Inflammatory macrophage treated with lipopolysaccharide for 1 hour (primary cell): ENCODE results near the gene TRHDE.
"Not testable (repeated sequence)": the region's sequence is repeated elsewhere in the genome, so short reads cannot be mapped to it uniquely, and the experiment has no call there.

Experiments
- DNase-seq, 2 donors: peaks; one replicate each; pipeline ENCODE4 v3.0.0-alpha.2; 2020 to 2022

Gene TRHDE

DNA sequence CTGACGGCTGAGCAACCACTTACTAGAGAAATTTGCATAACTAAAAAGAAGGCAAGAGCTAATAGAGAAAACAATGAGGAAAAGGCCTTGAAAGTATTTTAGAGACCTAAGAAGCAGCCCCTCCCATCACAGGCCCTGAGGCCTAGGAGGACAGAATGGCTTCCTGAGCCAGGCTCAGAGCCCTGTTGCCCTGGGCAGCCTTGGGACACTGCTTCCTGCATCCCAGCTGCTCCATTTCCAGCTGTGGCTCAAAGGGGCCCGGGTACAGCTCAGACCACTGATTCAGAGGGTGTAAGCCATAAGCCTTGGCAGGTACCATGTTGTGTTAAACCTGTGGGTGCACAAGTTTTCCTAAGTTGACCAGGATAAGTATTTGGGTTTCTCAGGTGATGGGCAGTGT lies 181.4 kb downstream of the TRHDE start:
- no peak for DNase-seq

DNA sequence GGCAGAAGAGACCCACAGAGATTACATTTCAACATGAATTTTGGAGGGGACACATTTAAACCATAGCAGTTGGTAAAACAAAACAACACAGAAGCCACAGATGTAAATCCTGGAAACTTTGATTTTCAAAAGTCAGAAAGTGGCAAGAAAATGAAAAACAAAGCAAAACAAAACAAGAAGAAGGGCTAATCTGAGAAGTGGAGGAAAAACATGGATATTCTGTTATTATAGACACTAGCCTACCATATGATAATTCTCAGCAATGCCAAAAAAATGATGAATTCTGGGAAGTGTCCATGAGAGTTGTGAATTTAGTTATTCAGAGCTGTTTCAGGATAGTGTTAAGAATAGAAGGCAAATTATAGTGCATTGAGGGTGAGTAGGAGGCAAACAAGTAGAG lies 192.3 kb downstream of the TRHDE start:
- DNase-seq = no peak

DNA sequence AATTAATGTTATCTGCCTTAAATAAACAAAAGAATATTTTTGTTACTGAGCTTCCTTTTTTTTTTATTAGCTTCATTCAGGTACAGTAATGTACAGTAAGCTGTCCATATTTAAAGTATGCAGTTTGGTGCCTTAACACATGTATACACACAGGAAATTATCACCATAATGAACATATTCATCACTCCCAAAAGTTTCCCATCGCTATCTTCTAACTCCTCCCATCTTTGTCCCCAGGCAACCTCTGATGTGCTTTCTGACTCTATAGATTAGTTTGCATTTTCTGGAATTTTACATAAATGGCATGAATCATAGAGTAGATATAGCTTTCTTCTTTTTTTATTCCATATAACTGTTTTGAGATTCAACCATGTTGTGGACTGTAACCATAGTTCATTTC lies 193.0 kb downstream of the TRHDE start:
- no peak for DNase-seq

DNA sequence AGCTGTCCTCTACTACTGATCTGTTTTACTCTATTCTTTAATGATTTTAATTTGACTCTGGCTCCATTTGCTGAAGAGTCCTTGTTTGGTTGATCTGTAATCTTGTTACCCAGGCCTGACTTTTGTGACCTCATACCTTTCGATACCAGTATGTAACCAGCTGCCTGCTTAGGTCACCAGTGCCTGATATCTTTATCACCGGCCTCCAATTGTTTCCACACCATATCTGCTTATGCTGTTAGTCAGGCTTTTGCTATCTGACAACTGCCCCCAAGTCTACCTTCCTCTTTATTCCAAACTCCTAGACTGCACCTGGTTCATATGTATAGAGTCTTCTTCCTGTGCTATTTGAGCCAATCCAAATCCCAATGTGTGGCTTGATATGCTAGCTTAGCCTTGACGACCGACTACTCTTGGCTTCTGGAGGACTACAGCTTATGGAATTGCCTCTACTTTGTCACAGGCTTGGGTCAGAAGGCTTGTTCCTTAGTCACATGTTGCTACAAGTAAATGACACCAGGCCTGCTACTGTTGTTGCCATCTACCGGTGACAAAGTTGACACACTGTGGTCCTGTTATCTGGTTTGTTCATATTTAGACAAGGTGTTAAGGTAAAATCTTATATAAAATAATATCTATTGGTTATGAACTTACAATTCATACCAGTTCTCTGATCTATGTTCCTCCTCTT lies 193.9 kb downstream of the TRHDE start:
- no peak for DNase-seq

DNA sequence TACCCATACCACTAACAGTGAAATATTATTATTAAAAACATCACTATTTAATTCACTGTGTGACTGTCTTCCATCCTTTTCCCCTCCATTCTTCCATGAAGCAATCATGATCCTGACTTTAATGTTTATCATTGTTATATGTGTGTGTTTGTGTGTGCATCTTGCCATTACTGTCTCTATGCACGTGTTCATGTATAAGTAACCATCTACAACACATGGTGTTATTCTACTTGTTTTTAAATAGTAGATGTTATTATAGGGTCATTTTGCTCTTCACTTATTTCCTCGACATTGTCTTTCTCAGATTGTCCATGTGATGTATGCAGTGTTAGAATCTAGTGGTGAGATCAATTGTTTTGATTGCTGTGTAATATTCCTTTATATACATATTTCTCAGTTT lies 195.8 kb downstream of the TRHDE start:
- no peak for DNase-seq

DNA sequence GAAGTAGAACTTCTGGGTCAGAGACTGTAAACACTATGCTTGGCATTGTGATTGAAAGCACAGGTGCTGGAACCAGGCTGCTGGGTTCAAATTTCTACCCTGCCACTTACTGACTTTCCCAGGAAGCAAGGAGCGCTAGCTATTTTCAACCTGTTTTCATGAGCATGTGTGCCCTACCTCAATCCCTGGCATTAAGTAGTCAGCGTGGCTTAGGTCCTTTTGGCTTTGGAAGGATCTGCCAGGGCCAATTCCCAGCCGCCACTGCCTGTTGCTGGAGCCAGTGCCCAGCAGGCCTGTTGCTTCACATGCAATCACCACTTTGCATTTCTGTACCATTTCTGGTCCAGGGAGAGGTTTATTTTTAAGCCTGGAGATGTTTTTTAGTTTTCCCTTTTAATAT lies 196.3 kb downstream of the TRHDE start:
- no peak for DNase-seq

DNA sequence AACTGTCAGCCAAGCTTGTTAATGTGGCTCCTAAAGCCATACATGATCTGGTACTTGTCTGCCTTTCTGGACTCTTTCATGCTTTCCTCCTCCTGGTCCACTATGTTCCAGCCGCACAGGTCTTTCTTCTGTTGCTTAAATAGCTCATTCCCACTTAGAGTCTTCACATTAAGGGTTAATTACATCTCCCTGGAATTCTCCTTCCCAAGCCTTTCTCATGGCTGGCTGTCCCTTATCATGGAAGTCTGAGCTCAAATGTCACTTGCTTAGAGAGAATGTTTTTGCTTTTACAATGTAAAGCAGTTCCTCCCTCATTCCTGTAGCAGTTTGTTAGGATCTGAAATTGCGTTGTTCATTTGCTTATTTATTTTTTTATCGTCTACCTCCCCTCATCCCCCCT lies 199.6 kb downstream of the TRHDE start:
- DNase-seq = no peak

DNA sequence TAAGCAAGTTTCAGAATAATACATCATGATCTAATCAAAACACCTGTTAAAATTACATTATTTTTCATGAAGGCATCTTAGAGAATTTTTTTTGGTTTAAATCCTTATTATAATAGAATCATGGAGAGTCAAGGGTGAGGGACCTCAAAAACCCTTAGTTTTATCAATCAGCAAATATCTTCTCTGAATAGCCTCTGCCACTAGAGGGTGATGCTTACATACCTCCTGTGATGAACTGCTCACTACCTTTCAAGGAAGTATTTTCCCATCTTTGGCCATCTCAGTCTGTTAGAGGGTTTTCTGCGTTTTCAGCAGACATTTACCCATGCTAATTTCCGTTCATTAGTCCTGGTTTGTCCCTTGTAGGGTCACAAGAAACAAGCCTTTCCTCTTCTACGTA lies 200.2 kb downstream of the TRHDE start:
- DNase-seq = no peak

DNA sequence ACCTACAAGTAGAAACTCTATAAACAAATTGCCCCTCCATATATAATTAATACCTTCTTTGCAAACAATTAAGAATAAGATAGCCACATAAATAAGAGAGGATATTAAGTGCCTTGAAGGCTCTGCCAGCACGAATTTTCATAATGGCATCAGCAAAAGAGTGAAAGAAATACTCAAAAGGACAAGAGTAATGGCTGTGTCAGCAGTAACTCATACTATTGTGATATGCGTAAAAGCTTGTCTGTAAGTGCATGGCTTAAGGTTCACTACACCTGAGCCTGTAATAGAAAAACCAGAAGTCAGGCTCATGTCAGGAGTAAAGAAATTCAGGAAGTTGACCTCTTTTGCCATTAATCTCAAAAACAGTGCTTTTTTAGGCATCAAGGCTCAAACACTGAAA lies 204.1 kb downstream of the TRHDE start:
- no peak for DNase-seq

DNA sequence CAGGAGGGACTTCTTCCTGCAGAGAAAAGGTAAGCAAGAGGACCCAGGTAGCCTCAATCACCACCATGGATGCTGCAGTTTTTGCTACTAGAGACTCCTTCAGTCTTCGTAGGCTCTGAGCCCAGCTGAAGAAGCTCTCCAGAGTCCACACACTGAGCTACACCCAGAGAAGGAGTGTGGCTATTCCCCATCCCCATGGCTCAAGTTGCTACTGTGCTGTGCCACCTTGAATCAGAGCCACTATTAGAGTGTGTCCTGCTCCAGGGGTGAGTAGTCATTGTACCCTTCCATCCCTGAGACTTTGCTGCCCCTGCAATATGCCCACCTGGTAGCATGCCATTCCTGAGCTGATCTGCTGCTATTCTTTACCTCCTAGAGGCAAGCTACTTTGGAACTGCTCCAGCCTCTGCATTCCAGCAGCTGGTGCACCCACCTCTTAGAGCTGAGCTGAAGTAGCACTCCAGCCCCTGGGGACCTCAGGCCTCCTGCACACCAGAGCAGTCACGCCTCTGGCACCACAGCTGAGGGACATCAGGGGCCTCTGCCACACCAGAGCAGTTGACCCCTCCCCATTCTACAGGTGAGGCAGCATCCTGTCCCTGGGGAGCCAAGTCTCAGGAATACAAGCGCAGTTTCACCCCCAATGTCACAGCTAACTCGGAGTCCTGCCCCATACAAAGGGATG lies 213.0 kb downstream of the TRHDE start:
- DNase-seq = no peak

DNA sequence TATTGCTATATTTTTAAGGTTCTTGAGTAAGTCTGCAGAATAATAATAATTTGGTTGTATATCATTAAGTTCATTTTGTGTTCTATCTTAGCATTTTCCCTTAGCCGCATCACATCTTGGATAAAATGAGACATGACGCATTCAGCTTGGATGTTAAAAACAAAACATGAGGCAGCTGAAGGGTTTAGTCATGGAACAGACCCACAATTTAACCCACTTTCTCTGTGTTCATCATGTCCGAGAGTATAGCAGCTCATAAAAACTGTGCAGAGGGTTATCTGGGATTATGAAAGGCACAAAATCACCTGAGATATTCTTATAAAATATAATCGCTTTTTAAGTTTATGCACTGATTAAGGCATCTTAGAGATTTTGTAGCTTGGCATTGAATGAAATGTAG lies 219.3 kb downstream of the TRHDE start:
- no peak for DNase-seq

DNA sequence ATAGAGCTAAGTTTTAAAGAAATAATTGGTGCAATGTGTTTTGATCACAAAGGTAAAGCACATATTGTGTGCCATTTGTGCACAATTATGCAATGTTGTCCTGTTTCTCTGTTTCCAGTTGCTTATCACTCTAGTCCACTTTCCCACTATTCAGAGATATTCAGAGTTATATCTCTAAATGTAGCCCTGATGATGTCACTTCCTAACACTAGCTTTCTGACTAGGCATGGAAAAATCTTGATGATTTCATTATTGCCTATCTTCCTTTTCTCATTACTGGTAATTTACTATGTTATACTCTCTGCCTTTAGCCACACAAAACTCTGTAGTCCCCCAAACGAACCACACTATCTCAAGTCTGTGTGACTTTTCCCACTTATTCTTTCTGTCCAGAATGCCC lies 221.2 kb downstream of the TRHDE start:
- no peak for DNase-seq

DNA sequence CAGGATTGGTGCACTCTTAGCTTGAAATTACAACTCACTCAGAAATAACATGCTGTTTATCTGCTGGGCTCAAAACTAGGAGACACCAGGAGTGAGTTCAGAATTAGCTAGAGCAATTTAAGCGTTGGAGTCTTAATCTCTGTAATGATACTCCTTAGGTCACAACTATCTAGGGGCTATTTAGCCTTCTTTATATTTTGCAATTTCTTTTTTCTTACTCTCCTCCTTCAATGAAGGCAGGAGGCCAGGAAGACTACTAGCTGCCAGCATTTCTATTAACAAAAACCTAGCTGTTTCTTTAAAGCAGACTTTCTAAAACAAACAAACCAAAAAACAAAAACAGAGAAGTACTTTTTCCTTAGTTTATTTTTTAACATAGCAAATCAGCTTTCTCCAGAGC lies 226.2 kb downstream of the TRHDE start:
- no peak for DNase-seq

DNA sequence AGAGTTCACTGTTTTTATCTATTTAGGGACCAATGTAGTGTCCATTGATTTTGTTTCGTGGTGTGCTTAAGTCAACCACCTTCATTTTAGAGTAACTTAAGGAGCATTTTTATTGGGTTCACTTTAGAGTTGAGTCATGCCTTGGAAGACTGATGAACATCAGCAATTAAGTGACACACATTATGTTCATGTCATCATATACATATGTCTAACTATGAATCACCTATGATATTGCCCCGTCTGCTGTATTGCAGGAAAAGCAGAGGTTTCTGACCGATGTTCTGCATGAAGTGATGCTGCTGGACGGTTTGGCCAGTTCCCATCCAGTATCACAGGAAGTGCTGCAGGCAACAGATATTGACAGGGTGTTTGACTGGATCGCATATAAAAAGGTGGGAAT lies 227.1 kb downstream of the TRHDE start:
- DNase-seq = no peak

DNA sequence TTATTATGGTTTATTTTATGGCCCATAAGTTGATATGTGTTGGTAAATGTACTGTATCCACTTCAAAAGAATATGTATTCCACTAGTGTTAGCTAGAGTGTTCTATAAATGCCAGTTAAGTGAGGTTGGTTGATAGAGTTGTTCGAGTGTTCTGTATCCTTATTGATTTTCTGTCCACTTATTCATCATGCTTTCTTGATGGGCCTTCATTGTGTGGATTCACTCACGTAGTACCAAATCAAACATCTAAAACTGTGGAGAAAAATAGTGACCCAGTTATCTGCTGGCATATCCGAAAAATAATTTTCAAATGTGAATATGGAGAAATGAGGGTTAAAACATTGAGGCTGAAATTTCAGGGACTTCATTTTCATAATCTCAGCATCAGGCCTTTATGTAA lies 230.4 kb downstream of the TRHDE start:
- DNase-seq = no peak

DNA sequence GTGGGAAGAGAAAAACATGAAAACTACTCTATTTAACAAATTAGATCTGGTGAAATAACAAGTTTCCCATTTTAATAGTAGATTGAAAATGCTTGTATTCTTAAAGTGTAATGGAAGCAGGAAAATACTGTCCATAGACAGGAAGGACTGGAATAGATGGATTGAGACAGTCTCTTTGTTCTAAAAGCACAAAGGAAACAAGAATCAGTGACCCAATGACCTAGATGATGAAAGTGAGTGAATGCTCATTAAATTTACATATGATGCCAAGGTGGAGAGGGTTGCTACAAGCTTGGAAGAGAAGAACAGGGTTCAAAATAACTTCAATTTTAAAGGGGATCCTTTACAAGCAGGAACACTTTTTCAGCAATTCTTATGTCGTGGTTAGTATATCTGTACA lies 233.1 kb downstream of the TRHDE start:
- no peak for DNase-seq

DNA sequence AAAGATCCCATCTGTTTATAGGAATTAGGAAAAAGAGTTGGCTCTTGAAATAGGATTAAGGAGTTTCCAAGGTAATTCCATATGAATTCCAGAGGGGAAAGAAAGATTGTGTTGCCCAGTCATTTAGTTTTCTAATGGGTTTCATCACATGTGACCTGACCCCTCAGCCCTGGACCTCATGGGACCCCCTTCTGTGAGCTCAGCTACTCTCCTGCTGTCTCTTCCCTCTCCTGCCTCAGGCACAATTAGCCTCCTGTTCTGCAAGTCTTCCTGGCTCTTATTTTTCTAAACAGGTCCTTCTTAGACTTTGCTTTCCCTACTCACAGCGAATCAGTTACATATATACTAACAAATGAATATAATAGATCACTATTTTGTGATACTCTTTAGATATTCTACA lies 237.7 kb downstream of the TRHDE start:
- no peak for DNase-seq

DNA sequence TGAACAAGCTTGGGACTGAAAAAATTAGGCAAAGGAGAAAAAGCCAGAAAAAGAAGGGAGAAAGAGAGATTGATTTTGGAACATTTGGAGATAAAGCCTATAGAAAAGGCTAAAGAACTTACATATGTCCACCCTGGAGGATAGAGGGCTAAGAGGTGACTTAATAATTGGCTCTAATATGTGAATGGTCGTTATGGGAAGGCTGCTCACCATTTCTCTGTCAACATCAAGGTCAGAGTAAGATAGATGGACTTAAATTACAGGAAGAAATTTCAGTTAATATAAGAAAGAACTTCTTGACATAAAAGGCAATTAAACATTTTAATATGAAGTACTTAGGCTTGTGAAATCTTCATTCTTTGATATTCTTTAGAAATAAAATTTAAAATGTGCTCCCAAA lies 238.6 kb downstream of the TRHDE start:
- DNase-seq = no peak

DNA sequence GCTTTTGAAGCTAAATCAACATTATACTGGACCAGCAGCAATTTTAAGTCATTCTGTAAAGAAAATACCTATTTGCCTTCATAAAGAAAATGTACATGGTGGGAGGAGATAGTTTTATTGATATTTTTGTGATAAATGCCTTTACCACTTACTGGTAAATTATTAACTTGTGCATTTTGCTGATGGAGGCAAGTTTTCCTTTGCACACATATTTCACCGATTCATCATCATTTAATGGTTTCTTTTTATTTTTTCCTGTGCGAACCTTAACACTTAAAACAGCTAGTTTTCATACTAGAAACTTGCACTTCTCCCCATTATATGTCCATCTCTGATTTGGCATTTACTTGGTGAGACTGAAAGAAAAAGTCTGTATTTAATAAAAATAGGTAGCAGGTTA lies 239.3 kb downstream of the TRHDE start:
- DNase-seq = no peak

DNA sequence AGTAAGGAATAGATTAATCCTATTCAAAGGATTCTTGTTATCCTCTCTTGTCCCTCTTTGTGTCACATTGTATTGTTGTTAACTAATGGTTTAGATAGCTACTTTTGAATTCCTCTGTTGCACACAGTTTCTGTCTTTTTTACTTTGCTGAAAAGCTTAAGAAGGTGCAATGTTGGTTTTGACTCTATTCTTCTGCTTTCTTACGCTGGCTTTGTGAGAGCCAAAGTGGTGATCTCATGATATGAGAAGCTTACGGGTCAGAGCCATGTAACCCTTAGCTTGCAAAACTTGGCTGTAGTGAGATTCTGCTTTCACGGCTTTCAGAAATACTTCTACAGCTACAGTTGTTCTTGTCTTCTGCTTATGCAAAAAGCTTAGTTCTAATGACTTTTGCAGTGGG lies 239.7 kb downstream of the TRHDE start:
- no peak for DNase-seq

DNA sequence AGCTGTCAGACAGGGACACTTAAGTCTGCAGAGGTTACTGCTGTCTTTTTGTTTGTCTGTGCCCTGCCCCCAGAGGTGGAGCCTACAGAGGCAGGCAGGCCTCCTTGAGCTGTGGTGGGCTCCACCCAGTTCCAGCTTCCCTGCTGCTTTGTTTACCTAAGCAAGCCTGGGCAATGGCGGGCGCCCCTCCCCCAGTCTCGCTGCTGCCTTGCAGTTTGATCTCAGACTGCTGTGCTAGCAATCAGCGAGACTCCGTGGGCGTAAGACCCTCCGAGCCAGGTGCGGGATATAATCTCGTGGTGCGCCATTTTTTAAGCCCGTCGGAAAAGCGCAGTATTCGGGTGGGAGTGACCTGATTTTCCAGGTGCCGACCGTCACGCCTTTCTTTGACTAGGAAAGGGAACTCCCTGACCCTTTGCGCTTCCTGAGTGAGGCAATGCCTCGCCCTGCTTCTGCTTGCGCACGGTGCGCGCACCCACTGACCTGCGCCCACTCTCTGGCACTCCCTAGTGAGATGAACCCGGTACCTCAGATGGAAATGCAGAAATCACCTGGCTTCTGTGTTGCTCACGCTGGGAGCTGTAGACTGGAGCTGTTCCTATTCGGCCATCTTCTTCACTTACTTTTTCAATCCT lies 248.0 kb downstream of the TRHDE start:
- not testable (repeated sequence) for DNase-seq

DNA sequence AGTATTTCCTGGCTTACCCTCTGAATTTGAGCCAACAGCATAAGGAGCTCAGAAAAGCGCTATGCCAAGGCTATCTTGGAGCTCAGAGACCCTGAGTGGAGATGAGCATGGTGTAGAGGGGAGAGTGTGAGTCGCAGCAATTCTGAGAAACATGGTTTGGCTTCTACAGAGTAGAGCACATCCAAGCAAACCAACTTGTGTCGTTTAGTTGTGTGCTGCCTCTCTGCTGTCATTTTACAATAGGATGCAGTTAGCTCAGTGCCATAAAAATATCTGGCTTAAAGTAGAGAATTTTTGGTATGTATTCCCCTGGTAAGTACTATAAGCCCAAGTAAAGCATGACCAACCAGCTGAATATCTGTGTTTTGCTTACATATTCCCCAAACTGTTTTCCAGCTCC lies 249.2 kb downstream of the TRHDE start:
- no peak for DNase-seq

DNA sequence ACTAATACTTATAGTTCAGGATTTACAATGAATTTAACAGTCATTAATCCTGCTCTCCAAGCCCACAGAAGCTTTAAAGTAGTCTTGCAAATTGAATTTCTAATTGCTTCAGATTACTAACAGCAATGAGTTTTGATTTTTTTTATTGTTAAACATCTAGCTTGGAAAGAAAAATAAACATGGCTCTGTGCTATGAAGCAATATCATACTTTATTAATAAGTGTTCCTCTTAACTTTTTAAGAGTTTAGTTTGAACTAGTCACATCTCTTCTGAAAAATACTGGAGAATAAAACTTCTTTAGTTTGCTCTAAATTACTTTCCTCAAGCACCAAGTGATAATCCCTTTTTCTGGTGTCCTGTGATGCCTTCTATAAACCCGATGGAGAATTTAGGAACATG lies 250.2 kb downstream of the TRHDE start:
- DNase-seq = no peak

DNA sequence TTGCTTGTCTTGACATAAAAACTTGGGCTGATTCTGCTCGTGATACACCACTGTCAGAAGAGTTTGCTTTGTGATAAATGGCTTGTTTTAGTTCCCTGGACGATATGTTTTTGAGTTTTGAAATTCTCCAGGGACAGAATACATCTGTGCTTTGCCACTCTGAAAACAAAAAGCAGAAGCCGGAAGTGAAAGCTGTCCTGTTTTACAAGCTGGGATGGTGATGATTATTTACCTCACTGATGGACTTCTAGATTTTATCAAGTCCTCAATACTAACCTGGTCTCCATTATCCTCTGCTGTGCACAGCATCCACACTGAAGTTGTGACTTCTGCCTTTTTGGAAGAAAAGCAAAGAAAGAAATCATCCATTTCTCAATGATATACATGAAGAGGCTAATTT lies 251.6 kb downstream of the TRHDE start:
- no peak for DNase-seq
